GM23248 (cell line): Measurements from ENCODE around the gene ACAP1. TPM values are rescaled to one million over a fixed set of nuclear protein-coding genes. Genes with fewer than 3 reads are reported as not detected.
A peak's percentile ranks its signal among the peaks of the same experiment; 100 is the strongest.

Source experiments
- DNase-seq: peaks from one replicate; pipeline ENCODE4 v3.0.0-alpha.2; 2015
- H2AFZ ChIP-seq: fragments of 200-600 bp; sonication (generic); 2 replicates; pipeline ENCODE4 v1.6.1; 2016; ENCODE audit warnings: antibody characterized with exemption
- H3F3A ChIP-seq: fragments of 200-600 bp; sonication (generic); 2 replicates; pipeline ENCODE4 v1.6.1; 2016; ENCODE audit warnings: mild to moderate bottlenecking, antibody characterized with exemption, mixed run types; ENCODE audit not compliant: insufficient read depth
- H3K27ac ChIP-seq: fragments of 200-600 bp; sonication (generic); 2 replicates; pipeline ENCODE4 v1.5.1; 2016; ENCODE audit warnings: mild to moderate bottlenecking
- H3K27me3 ChIP-seq: fragments of 200-600 bp; sonication (generic); replicated peaks from 2 replicates; pipeline ENCODE4 v1.6.1; 2016; ENCODE audit warnings: mild to moderate bottlenecking; ENCODE audit not compliant: insufficient read depth
- H3K36me3 ChIP-seq: fragments of 200-600 bp; sonication (generic); 2 replicates; pipeline ENCODE4 v1.6.1; 2016; ENCODE audit warnings: low read depth, mild to moderate bottlenecking
- H3K4me1 ChIP-seq: fragments of 200-600 bp; sonication (generic); 2 replicates; pipeline ENCODE4 v1.6.1; 2016; ENCODE audit warnings: mild to moderate bottlenecking; ENCODE audit not compliant: insufficient read depth
- H3K4me2 ChIP-seq: fragments of 200-600 bp; sonication (generic); one replicate; pipeline ENCODE4 v1.6.1; 2016; ENCODE audit warnings: mild to moderate bottlenecking; ENCODE audit not compliant: unreplicated experiment
- H3K4me3 ChIP-seq: fragments of 200-600 bp; sonication (generic); 2 replicates; pipeline ENCODE4 v1.5.1; 2016; ENCODE audit warnings: mild to moderate bottlenecking
- H3K79me2 ChIP-seq: fragments of 200-600 bp; sonication (generic); 2 replicates; pipeline ENCODE4 v1.6.1; 2016; ENCODE audit warnings: mild to moderate bottlenecking; ENCODE audit not compliant: insufficient read depth
- H3K9ac ChIP-seq: fragments of 200-600 bp; sonication (generic); 2 replicates; pipeline ENCODE4 v1.6.1; 2016; ENCODE audit warnings: mild to moderate bottlenecking
- H3K9me2 ChIP-seq: fragments of 200-600 bp; sonication (generic); 2 replicates; pipeline ENCODE4 v1.6.1; 2016; ENCODE audit warnings: mixed run types, mild to moderate bottlenecking, moderate library complexity; ENCODE audit not compliant: insufficient read depth
- H3K9me3 ChIP-seq: fragments of 200-600 bp; sonication (generic); one replicate; pipeline ENCODE4 v1.6.1; 2017; ENCODE audit warnings: low read depth
- H4K20me1 ChIP-seq: fragments of 200-600 bp; sonication (generic); 2 replicates; pipeline ENCODE4 v1.6.0; 2016; ENCODE audit not compliant: insufficient read depth
- EZH2 ChIP-seq: fragments of 200-600 bp; sonication (generic); IDR thresholded peaks from 2 replicates; pipeline ENCODE4 v1.6.1; 2018; ENCODE audit warnings: antibody characterized with exemption, mild to moderate bottlenecking; ENCODE audit not compliant: insufficient read depth, poor library complexity, severe bottlenecking
- EZH2phosphoT487 ChIP-seq: fragments of 200-600 bp; sonication (generic); IDR thresholded peaks from 2 replicates; pipeline ENCODE4 v1.6.1; 2018; ENCODE audit warnings: antibody characterized with exemption, moderate library complexity, mild to moderate bottlenecking, low read depth; ENCODE audit not compliant: insufficient read depth
- WGBS, 2 experiments: methylation state at CpG; one replicate each; pipeline ENCODE4 v1.1.6; 2015 to 2017; ENCODE audit warnings: low lambda C conversion rate in 2 of 2, low coverage in 1 of 2; ENCODE audit errors: missing lambda C conversion rate in 2 of 2; 5-methylcytosine and 5-hydroxymethylcytosine counted together
- in situ Hi-C: fragments of 300-500 bp; cut with MboI; formaldehyde crosslinking; loops from 2 replicates; pipeline ENCODE4 v1.15.0; 2020
- polyA plus RNA-seq: library from polyadenylated mRNA; unstranded; fragments of >200 nt; fragmentation: Nextera tagmentation; extraction: Ambion mirVana; gene quantifications from 2 replicates; pipeline ENCODE4 v1.2.1, GENCODE V29; 2016
- total RNA-seq: library from RNA; depleted of rRNA; stranded (reverse); fragments of >200 nt; shearing (Covaris generic); gene quantifications from 2 replicates; pipeline ENCODE4 v1.2.3, GENCODE V29; 2014

Gene ACAP1
- total and polyA plus RNA-seq, 2 experiments from 2014 or later = 4.4 to 15.7 TPM

DNA sequence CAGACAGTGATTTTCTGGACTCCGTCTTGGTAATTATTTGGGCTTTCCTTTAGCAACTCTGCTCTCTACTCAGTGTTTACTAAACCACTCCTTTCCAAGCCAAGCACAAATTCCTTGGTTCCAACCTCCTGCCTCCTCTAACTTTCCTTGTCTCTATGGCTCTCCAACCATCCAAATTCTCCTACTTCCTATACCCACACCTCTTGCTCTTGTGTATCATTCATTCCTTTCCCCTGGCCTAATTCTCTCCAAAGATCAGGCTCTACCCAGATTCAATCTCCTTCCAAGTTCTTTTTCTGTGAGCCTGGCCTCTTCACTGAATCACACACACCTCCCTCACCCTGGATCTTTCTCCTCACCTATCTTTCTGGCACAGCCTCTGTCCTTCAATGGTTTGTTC, 8.3 kb upstream of the ACAP1 start:
- Histone ChIP-seq H3K4me1 (peaks cover 7% of the 10 kb centered on the region; the same call in 1 of the 2 replicates), H3K27me3 (no peaks in the 10 kb centered on the region), H3K79me2 (peaks cover 21% of the 10 kb centered on the region), H3F3A (no peaks in the 10 kb centered on the region), H3K9me2 (no peaks in the 10 kb centered on the region), H3K4me3 (peak overlapping the region; percentile 83), H4K20me1 (no peaks in the 10 kb centered on the region), H3K9me3 (no peaks in the 10 kb centered on the region), H3K27ac (no peak overlapping the region), H2AFZ (no peak overlapping the region), H3K4me2 (peak overlapping the region; percentile 88), H3K9ac (peak overlapping the region; percentile 80), H3K36me3 (peaks cover 7% of the 10 kb centered on the region; the same call in 1 of the 2 replicates)
- WGBS, 2 experiments = 56 to 67% methylated on average over 1 of the region's 1 CpG
- in situ Hi-C loops = no loop called here
- TF ChIP-seq EZH2phosphoT487 (no peak), EZH2 (no peak)
- no peak for DNase-seq

DNA sequence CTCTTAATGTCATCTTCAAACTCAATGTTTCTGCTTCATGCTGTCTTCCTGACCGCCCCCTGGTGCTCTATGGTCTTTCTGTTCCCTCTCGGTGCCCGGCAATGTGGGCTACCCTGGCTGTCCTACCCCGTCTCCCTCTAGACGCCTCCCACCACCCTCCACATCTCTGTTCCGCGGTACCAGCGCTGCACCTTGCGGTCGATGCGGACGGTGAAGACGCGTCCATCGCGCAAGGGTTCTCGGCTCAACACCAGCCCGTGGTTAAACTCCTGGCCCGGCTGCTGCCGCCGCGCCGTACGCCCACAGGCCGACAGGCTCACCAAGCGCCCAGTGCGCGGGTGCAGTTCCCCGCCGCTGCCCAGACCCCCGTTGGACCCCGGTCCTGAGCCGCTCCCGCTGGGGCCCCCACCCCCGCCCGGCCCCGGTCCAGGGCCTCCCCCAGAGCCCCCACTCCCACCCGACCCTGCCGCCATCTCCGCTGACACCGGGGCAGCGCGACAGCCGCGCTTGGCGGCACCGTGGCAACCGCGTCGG, 7.4 kb upstream of the ACAP1 start, which contains the start of gene NEURL4:
Gene NEURL4, minus strand, starts transcription at position 496 of the 534 bp plus-strand sequence. Its CDS starts 23 bp downstream, at position 473.
- TF ChIP-seq EZH2 (no peak), EZH2phosphoT487 (no peak)
- in situ Hi-C loops = no loop called here

DNA sequence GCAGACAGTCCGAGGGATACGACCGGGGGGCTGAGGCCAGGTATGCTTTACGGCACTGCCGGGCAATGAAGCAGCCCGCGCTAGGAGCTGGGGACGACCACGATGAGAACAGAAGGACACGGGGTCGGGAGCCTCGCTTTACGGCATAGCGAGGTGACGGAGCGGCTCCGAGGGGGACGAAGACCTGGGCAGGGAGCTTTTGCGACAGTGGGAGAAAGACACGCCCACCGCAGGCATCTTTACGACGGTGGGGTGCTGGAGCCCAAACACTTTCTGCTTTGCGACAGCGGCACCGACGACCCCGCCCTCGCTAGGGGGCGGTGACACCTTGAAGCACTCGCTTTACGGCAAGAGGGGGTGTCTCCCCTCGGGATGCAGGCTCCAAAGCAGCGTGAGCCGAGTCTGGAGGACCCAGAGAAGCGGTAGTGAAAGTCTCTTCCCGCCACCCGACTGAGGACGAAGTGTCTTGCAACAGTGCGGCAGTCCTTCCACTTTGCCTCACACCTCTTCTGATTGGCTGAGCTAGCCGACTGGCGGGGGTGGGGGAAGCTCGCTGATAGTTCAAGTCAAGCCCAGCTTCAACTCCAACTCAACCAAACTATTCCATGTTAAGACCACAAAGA, 6.8 kb upstream of the ACAP1 start:
- H2AFZ ChIP-seq = peak overlapping the region; percentile 87
- TF ChIP-seq EZH2 = no peak
- no peak for TF ChIP-seq EZH2phosphoT487
- H3K36me3 ChIP-seq = no peaks in the 10 kb centered on the region; the same call in 1 of the 2 replicates
- H3K9me2 ChIP-seq = no peaks in the 10 kb centered on the region
- H3K4me3 ChIP-seq = peak overlapping the region; percentile 83
- peak overlapping the region; percentile 60 for H3K27ac ChIP-seq
- peak; percentile 98 for DNase-seq
- H4K20me1 ChIP-seq = no peaks in the 10 kb centered on the region
- H3K4me1 ChIP-seq = peaks cover 7% of the 10 kb centered on the region; the same call in 1 of the 2 replicates
- H3K9ac ChIP-seq = peak overlapping the region; percentile 80
- peaks cover 21% of the 10 kb centered on the region for H3K79me2 ChIP-seq
- WGBS, 2 experiments = 0% methylated on average over 41 to 43 of the region's 43 CpGs
- H3K4me2 ChIP-seq = peak overlapping the region; percentile 88
- H3K27me3 ChIP-seq = no peaks in the 10 kb centered on the region
- H3K9me3 ChIP-seq = no peaks in the 10 kb centered on the region
- in situ Hi-C loops = no loop called here
- no peaks in the 10 kb centered on the region for H3F3A ChIP-seq

More for the DNA sequence above, 7.4 kb upstream of the ACAP1 start, which contains the start of gene NEURL4:
- H3K4me3 ChIP-seq = peak within 1 kb of the TSS; percentile 83
- H3K36me3 ChIP-seq = no peaks in the 10 kb centered on the region; the same call in 1 of the 2 replicates
- no peaks in the 10 kb centered on the region for H3F3A ChIP-seq
- H3K9me3 ChIP-seq = no peaks in the 10 kb centered on the region
- no peaks in the 10 kb centered on the region for H3K27me3 ChIP-seq
- H3K9ac ChIP-seq = peak within 1 kb of the TSS; percentile 80
- peaks cover 7% of the 10 kb centered on the region; the same call in 1 of the 2 replicates for H3K4me1 ChIP-seq
- peak within 1 kb of the TSS; percentile 88 for H3K4me2 ChIP-seq
- H3K9me2 ChIP-seq = no peaks in the 10 kb centered on the region
- peak within 1 kb of the TSS; percentile 87 for H2AFZ ChIP-seq
- DNase-seq = peak; percentile 76
- H3K79me2 ChIP-seq = peaks cover 21% of the 10 kb centered on the region
- H3K27ac ChIP-seq = peak within 1 kb of the TSS; percentile 60
- H4K20me1 ChIP-seq = no peaks in the 10 kb centered on the region
- 0 to 2% methylated on average over 35 to 49 of the region's 50 CpGs for WGBS, 2 experiments

DNA sequence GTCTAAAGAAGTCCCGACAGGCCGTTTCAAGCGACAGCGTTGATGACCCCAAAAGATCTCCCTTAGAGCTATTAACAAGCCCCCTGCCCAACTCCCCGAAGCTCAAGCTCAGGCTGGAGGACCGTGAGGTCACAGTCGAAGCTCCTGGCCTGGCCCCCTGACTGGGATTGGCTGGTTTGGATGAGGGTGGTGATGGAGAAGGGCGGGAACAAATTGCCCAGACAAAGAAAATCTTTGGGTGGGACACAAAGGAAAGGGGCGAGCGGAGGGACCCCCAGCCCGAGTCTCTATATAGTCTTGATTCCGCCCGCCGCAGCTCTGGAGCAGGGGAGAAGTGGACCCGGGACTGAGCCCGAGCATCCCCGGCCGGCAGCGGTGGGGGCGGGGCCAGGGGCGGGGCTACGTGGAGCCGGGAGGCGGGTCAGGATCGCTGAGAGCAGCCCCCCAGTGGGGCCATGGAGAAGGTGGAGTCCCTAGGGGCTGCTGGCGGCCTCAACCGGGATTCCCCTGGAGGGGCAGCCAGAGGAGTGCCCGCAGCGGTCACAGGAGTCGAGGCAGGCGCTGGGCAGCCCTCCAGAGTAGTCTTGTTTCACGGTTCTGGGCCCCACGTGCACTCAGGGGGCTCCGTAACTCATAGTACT, 6.2 kb upstream of the ACAP1 start:
- Histone ChIP-seq H3K27me3 (no peaks in the 10 kb centered on the region), H4K20me1 (no peaks in the 10 kb centered on the region), H3K9ac (peak overlapping the region; percentile 80), H3K9me3 (no peaks in the 10 kb centered on the region), H3K4me2 (peak overlapping the region; percentile 88), H3K9me2 (no peaks in the 10 kb centered on the region), H3K4me3 (peak overlapping the region; percentile 83), H3F3A (no peaks in the 10 kb centered on the region), H2AFZ (peak overlapping the region; percentile 87), H3K79me2 (peaks cover 21% of the 10 kb centered on the region), H3K4me1 (peaks cover 7% of the 10 kb centered on the region; the same call in 1 of the 2 replicates), H3K27ac (peak overlapping the region; percentile 60), H3K36me3 (no peaks in the 10 kb centered on the region)
- in situ Hi-C loops = no loop called here
- 0 to 2% methylated on average over 23 to 33 of the region's 34 CpGs for WGBS, 2 experiments
- TF ChIP-seq EZH2 = no peak
- TF ChIP-seq EZH2phosphoT487 = no peak
- peak; percentile 88 for DNase-seq
